Mesenchymal stem cell (in vitro differentiated cells and primary cell): ENCODE measurements around the gene HOXB4.

Source experiments
- DNase-seq: peaks from one replicate; pipeline ENCODE4 v3.0.0-alpha.2; 2013
- H2AFZ ChIP-seq: one replicate; pipeline ENCODE4 v1.6.1; 2013; ENCODE audit warnings: low read depth, mild to moderate bottlenecking, control low read depth, inconsistent platforms, low read length, moderate library complexity
- H2AK5ac ChIP-seq: 2 replicates; pipeline ENCODE4 v1.6.1; 2013; ENCODE audit warnings: low read length, moderate library complexity, mild to moderate bottlenecking, inconsistent platforms; ENCODE audit not compliant: severe bottlenecking
- H2BK120ac ChIP-seq: one replicate; pipeline ENCODE4 v1.6.1; 2013; ENCODE audit warnings: low read depth, mild to moderate bottlenecking, inconsistent platforms, low read length, moderate library complexity
- H2BK12ac ChIP-seq, 2 experiments: one replicate each; pipeline ENCODE4 v1.6.1; 2013; ENCODE audit warnings: inconsistent platforms in 2 of 2, low read length in 2 of 2, mild to moderate bottlenecking in 2 of 2, moderate library complexity in 2 of 2, control low read depth in 1 of 2
- H2BK15ac ChIP-seq: one replicate; pipeline ENCODE4 v1.6.1; 2013; ENCODE audit warnings: mild to moderate bottlenecking, low read depth, inconsistent platforms; ENCODE audit not compliant: poor library complexity, severe bottlenecking
- H2BK5ac ChIP-seq: 2 replicates; pipeline ENCODE4 v1.6.1; 2013; ENCODE audit warnings: low read depth, mild to moderate bottlenecking, low read length, control low read depth, inconsistent platforms; ENCODE audit not compliant: poor library complexity, severe bottlenecking
- H3K14ac ChIP-seq, 2 experiments: one replicate each; pipeline ENCODE4 v1.6.1; 2013; ENCODE audit warnings: inconsistent platforms in 2 of 2, low read length in 2 of 2, control low read depth in 1 of 2, mild to moderate bottlenecking in 1 of 2, moderate library complexity in 1 of 2
- H3K18ac ChIP-seq, 2 experiments: one replicate each; pipeline ENCODE4 v1.6.1; 2013; ENCODE audit warnings: inconsistent platforms in 2 of 2, low read length in 2 of 2, control low read depth in 1 of 2, low read depth in 1 of 2, mild to moderate bottlenecking in 1 of 2
- H3K23ac ChIP-seq, 2 experiments: one replicate each; pipeline ENCODE4 v1.6.1; 2013; ENCODE audit warnings: inconsistent platforms in 2 of 2, low read length in 2 of 2, mild to moderate bottlenecking in 2 of 2, moderate library complexity in 2 of 2, control low read depth in 1 of 2
- H3K27ac ChIP-seq: 2 replicates; pipeline ENCODE4 v1.5.1; 2013; ENCODE audit warnings: mild to moderate bottlenecking, moderate library complexity, low read length, control low read depth, inconsistent platforms; ENCODE audit not compliant: poor library complexity, severe bottlenecking
- H3K27me3 ChIP-seq, 2 experiments: 2 replicates each; pipeline versions ENCODE4 v1.6.1 to v1.7.0; 2013; ENCODE audit warnings: low read length in 2 of 2, mild to moderate bottlenecking in 2 of 2, moderate library complexity in 2 of 2, control low read depth in 1 of 2, inconsistent platforms in 1 of 2; ENCODE audit not compliant: control insufficient read depth in 1 of 2, insufficient read depth in 1 of 2
- H3K36me3 ChIP-seq, 2 experiments: 2 replicates each; pipeline versions ENCODE4 v1.6.1 to v1.7.0; 2013; ENCODE audit warnings: low read length in 2 of 2, control low read depth in 1 of 2, inconsistent platforms in 1 of 2, low read depth in 1 of 2, mild to moderate bottlenecking in 1 of 2; ENCODE audit not compliant: insufficient read depth in 2 of 2, control insufficient read depth in 1 of 2
- H3K4ac ChIP-seq, 2 experiments: one replicate each; pipeline ENCODE4 v1.6.1; 2013; ENCODE audit warnings: inconsistent platforms in 2 of 2, low read length in 2 of 2, mild to moderate bottlenecking in 2 of 2, moderate library complexity in 2 of 2, control low read depth in 1 of 2, low read depth in 1 of 2
- H3K4me1 ChIP-seq: 2 replicates; pipeline ENCODE4 v1.6.1; 2013; ENCODE audit warnings: low read depth, low read length, control low read depth; ENCODE audit not compliant: control insufficient read depth, insufficient read depth
- H3K4me2 ChIP-seq: 2 replicates; pipeline ENCODE4 v1.6.1; 2013; ENCODE audit warnings: low read length, mild to moderate bottlenecking, inconsistent platforms; ENCODE audit not compliant: poor library complexity, severe bottlenecking
- H3K4me3 ChIP-seq, 2 experiments: 2 replicates each; pipeline versions ENCODE4 v1.5.1 to v1.7.0; 2013; ENCODE audit warnings: low read length in 2 of 2, mild to moderate bottlenecking in 2 of 2, control low read depth in 1 of 2, low read depth in 1 of 2; ENCODE audit not compliant: insufficient read depth in 1 of 2
- H3K79me1 ChIP-seq: replicated peaks from 2 replicates; pipeline ENCODE4 v1.6.1; 2013; ENCODE audit warnings: mild to moderate bottlenecking, control low read depth, low read length, inconsistent platforms; ENCODE audit not compliant: poor library complexity, severe bottlenecking
- H3K9ac ChIP-seq: 2 replicates; pipeline ENCODE4 v1.7.0; 2013; ENCODE audit warnings: mild to moderate bottlenecking, low read length, moderate library complexity
- H3K9me3 ChIP-seq: 2 replicates; pipeline ENCODE4 v1.7.0; 2013; ENCODE audit warnings: mild to moderate bottlenecking, low read length; ENCODE audit not compliant: control insufficient read depth
- H4K8ac ChIP-seq: one replicate; pipeline ENCODE4 v1.6.1; 2013; ENCODE audit warnings: inconsistent platforms, mild to moderate bottlenecking, low read length, moderate library complexity
- H4K91ac ChIP-seq: one replicate; pipeline ENCODE4 v1.6.1; 2013; ENCODE audit warnings: mild to moderate bottlenecking, low read length, inconsistent platforms
- WGBS: methylation state at CpG from one replicate; pipeline ENCODE4 v1.1.7; 2013; ENCODE audit warnings: mixed read lengths; 5-methylcytosine and 5-hydroxymethylcytosine counted together

HOXB4 gene

GRCh38 chr17:48529683-48530009 is 48.5 kb downstream of the HOXB4 start:
- H2BK120ac ChIP-seq: no peak overlapping the region
- 83% methylated on average over 11 of the region's 11 CpGs for WGBS
- no peak overlapping the region for H3K9ac ChIP-seq
- H3K23ac ChIP-seq: no peak overlapping the region
- no peak overlapping the region for H3K18ac ChIP-seq
- no peaks in the 10 kb centered on the region for H3K9me3 ChIP-seq
- H3K4me2 ChIP-seq: no peak overlapping the region
- no peak overlapping the region for H4K91ac ChIP-seq
- no peak overlapping the region for H3K27ac ChIP-seq
- H2BK15ac ChIP-seq: peak overlapping the region; percentile 50
- no peaks in the 10 kb centered on the region for H3K36me3 ChIP-seq
- no peak overlapping the region for H2BK5ac ChIP-seq
- peaks cover 13% of the 10 kb centered on the region for H3K4me1 ChIP-seq
- no peak overlapping the region for H2AFZ ChIP-seq
- no peak overlapping the region for H3K14ac ChIP-seq
- no peak overlapping the region for H3K4me3 ChIP-seq
- no peak overlapping the region for H4K8ac ChIP-seq
- no peaks in the 10 kb centered on the region for H3K79me1 ChIP-seq
- H3K4ac ChIP-seq: no peak overlapping the region
- H3K27me3 ChIP-seq: peaks cover 10 to 17% of the 10 kb centered on the region in 2 experiments
- no peak for DNase-seq
- H2BK12ac ChIP-seq: no peak overlapping the region
- H2AK5ac ChIP-seq: no peak overlapping the region

GRCh38 chr17:48528936-48529682 is 49.0 kb downstream of the HOXB4 start:
- Histone ChIP-seq H2AFZ (no peak overlapping the region), H2BK5ac (no peak overlapping the region), H3K36me3 (no peaks in the 10 kb centered on the region), H3K9me3 (no peaks in the 10 kb centered on the region), H3K18ac (no peak overlapping the region), H2BK15ac (peak overlapping the region; percentile 50), H3K79me1 (no peaks in the 10 kb centered on the region), H2AK5ac (no peak overlapping the region), H2BK120ac (no peak overlapping the region), H3K4me2 (no peak overlapping the region), H4K91ac (no peak overlapping the region), H3K27me3 (peaks cover 10 to 17% of the 10 kb centered on the region in 2 experiments), H3K9ac (no peak overlapping the region), H2BK12ac (no peak overlapping the region), H3K4me1 (peaks cover 13% of the 10 kb centered on the region), H3K4ac (no peak overlapping the region), H3K14ac (no peak overlapping the region), H3K23ac (no peak overlapping the region), H4K8ac (no peak overlapping the region), H3K27ac (no peak overlapping the region), H3K4me3 (no peak overlapping the region)
- no peak for DNase-seq
- 74% methylated on average over 10 of the region's 11 CpGs for WGBS

- H3K14ac ChIP-seq: no peak overlapping the region
- H2AFZ ChIP-seq: no peak overlapping the region
- no peak overlapping the region for H3K4me2 ChIP-seq
- H3K4ac ChIP-seq: no peak overlapping the region
- H3K23ac ChIP-seq: peak overlapping the region in 1 of 2 experiments; percentile 45
- H2BK120ac ChIP-seq: no peak overlapping the region
- peak overlapping the region; percentile 64 for H2BK15ac ChIP-seq
- no peak overlapping the region for H3K9ac ChIP-seq
- H4K91ac ChIP-seq: no peak overlapping the region
- no peak overlapping the region for H3K18ac ChIP-seq
- H2AK5ac ChIP-seq: peak overlapping the region; percentile 50
- H3K27me3 ChIP-seq: peaks cover 10 to 17% of the 10 kb centered on the region in 2 experiments
- no peaks in the 10 kb centered on the region for H3K36me3 ChIP-seq
- H2BK5ac ChIP-seq: peak overlapping the region; percentile 58
- H3K9me3 ChIP-seq: no peaks in the 10 kb centered on the region
- no peak overlapping the region for H3K4me3 ChIP-seq
- no peaks in the 10 kb centered on the region for H3K79me1 ChIP-seq
- WGBS: 27% methylated on average over 7 of the region's 7 CpGs
- H3K27ac ChIP-seq: no peak overlapping the region
- peaks cover 13% of the 10 kb centered on the region for H3K4me1 ChIP-seq
- DNase-seq: peak; percentile 10
- peak overlapping the region; percentile 56 to 60 for H2BK12ac ChIP-seq
- H4K8ac ChIP-seq: peak overlapping the region; percentile 82
These were observed 49.8 kb downstream of the HOXB4 start for GRCh38 chr17:48528153-48528935.

GRCh38 chr17:48527547-48527932 is 50.6 kb downstream of the HOXB4 start:
- no peak overlapping the region for H3K27ac ChIP-seq
- 42% methylated on average over 12 of the region's 14 CpGs for WGBS
- no peaks in the 10 kb centered on the region for H3K36me3 ChIP-seq
- H3K9me3 ChIP-seq: no peaks in the 10 kb centered on the region
- H2AFZ ChIP-seq: no peak overlapping the region
- peak overlapping the region; percentile 63 to 69 for H3K18ac ChIP-seq
- H3K9ac ChIP-seq: no peak overlapping the region
- peak overlapping the region in 1 of 2 experiments; percentile 34 for H3K23ac ChIP-seq
- H3K4me3 ChIP-seq: no peak overlapping the region
- H3K4me1 ChIP-seq: peaks cover 13% of the 10 kb centered on the region
- peak overlapping the region in 1 of 2 experiments; percentile 75 for H3K14ac ChIP-seq
- peak overlapping the region; percentile 93 for H2BK120ac ChIP-seq
- no peaks in the 10 kb centered on the region for H3K79me1 ChIP-seq
- H2BK15ac ChIP-seq: peak overlapping the region; percentile 96
- H4K91ac ChIP-seq: peak overlapping the region; percentile 89
- no peak for DNase-seq
- peak overlapping the region; percentile 60 to 72 for H2BK12ac ChIP-seq
- H2BK5ac ChIP-seq: no peak overlapping the region
- peak overlapping the region; percentile 56 for H3K4me2 ChIP-seq
- peak overlapping the region; percentile 71 to 80 for H3K4ac ChIP-seq
- H2AK5ac ChIP-seq: no peak overlapping the region
- peaks cover 10 to 17% of the 10 kb centered on the region in 2 experiments for H3K27me3 ChIP-seq
- peak overlapping the region; percentile 81 for H4K8ac ChIP-seq
